Measurements from ENCODE around the gene FAAP20. TPM values are rescaled to one million over a fixed set of nuclear protein-coding genes. Genes with fewer than 3 reads are reported as not detected.

The FAAP20 gene
- total RNA-seq, 4 donors from 2014 or later, result 29.8 to 48.0 (median 45.6) TPM

GRCh38 chr1:2234762-2235113 is 40.2 kb upstream of the FAAP20 start:
- 29 to 43% methylated on average over 4 of the region's 4 CpGs for WGBS, 2 donors
- peak in 1 of 2 donors; percentile 90 for DNase-seq (ENCODE audit: low spot score in 2 of 2)
- no peak for TF ChIP-seq CTCF (IDR thresholded peaks at IDR 0.05)
- TF ChIP-seq POLR2A (IDR thresholded peaks at IDR 0.05), result no peak
- no peak overlapping the region for H3K4me3 ChIP-seq (ENCODE audit: low read depth, poor library complexity, severe bottlenecking)
- intact Hi-C loops (cut with DNase I; ENCODE audit: low total_unique reads), result loop anchor here (10.0 kb wide), 1 partner anchor 70 kb away; no protein-coding TSS in a partner anchor

GRCh38 chr1:2233997-2234761 is 39.6 kb upstream of the FAAP20 start:
- WGBS, 2 donors, result 13 to 15% methylated on average over 19 to 26 of the region's 27 CpGs
- no peak overlapping the region for H3K4me3 ChIP-seq (ENCODE audit: low read depth, poor library complexity, severe bottlenecking)
- DNase-seq (ENCODE audit: low spot score in 2 of 2), result peak; percentile 92 to 98
- no peak for TF ChIP-seq POLR2A (IDR thresholded peaks at IDR 0.05)
- no peak for TF ChIP-seq CTCF (IDR thresholded peaks at IDR 0.05)
- intact Hi-C loops (cut with DNase I; ENCODE audit: low total_unique reads), result loop anchor here (10.0 kb wide), 1 partner anchor 71 kb away; no protein-coding TSS in a partner anchor

- H3K4me3 ChIP-seq (ENCODE audit: low read depth, poor library complexity, severe bottlenecking), result no peak overlapping the region
- intact Hi-C loops (cut with DNase I; ENCODE audit: low total_unique reads), result loop anchor here (10.0 kb wide), 1 partner anchor 71 kb away; no protein-coding TSS in a partner anchor
- DNase-seq (ENCODE audit: low spot score in 2 of 2), result peak in 1 of 2 donors; percentile 15
- no peak for TF ChIP-seq CTCF (IDR thresholded peaks at IDR 0.05)
- no peak for TF ChIP-seq POLR2A (IDR thresholded peaks at IDR 0.05)
- WGBS, 2 donors, result 51 to 57% methylated on average over 12 of the region's 12 CpGs
Observed at GRCh38 chr1:2233468-2233867, 38.9 kb upstream of the FAAP20 start.

GRCh38 chr1:2232916-2233438 is 38.4 kb upstream of the FAAP20 start:
- no peak for DNase-seq (ENCODE audit: low spot score in 2 of 2)
- WGBS, 2 donors, result 33 to 56% methylated on average over 14 to 22 of the region's 23 CpGs
- TF ChIP-seq POLR2A (IDR thresholded peaks at IDR 0.05) (no peak), CTCF (IDR thresholded peaks at IDR 0.05) (no peak)
- intact Hi-C loops (cut with DNase I; ENCODE audit: low total_unique reads), result loop anchor here (10.0 kb wide), 1 partner anchor 72 kb away; no protein-coding TSS in a partner anchor
- no peak overlapping the region for H3K4me3 ChIP-seq (ENCODE audit: low read depth, poor library complexity, severe bottlenecking)

GRCh38 chr1:2232255-2232915 is 37.8 kb upstream of the FAAP20 start:
- TF ChIP-seq CTCF (IDR thresholded peaks at IDR 0.05) (no peak), POLR2A (IDR thresholded peaks at IDR 0.05) (no peak)
- WGBS, 2 donors, result 15 to 25% methylated on average over 16 of the region's 17 CpGs

More at GRCh38 chr1:2232255-2232915, 37.8 kb upstream of the FAAP20 start:
- no peak overlapping the region for H3K4me3 ChIP-seq (ENCODE audit: low read depth, poor library complexity, severe bottlenecking)
- peak in 1 of 2 donors; percentile 87 for DNase-seq (ENCODE audit: low spot score in 2 of 2)
- intact Hi-C loops (cut with DNase I; ENCODE audit: low total_unique reads), result loop anchor here (10.0 kb wide), 1 partner anchor 72 kb away; no protein-coding TSS in a partner anchor

All from lower leg skin (tissue), 4 donors.